ENCODE measurements around the gene B4GALT2. TPM values are rescaled to one million over a fixed set of nuclear protein-coding genes. Genes with fewer than 3 reads are reported as not detected.

The B4GALT2 gene
- total and polyA plus RNA-seq, 2 of the 8 experiments (the other 6 are each of a cell fraction or from before 2014, with no cell fraction given): 56.5 to 121 TPM

DNA sequence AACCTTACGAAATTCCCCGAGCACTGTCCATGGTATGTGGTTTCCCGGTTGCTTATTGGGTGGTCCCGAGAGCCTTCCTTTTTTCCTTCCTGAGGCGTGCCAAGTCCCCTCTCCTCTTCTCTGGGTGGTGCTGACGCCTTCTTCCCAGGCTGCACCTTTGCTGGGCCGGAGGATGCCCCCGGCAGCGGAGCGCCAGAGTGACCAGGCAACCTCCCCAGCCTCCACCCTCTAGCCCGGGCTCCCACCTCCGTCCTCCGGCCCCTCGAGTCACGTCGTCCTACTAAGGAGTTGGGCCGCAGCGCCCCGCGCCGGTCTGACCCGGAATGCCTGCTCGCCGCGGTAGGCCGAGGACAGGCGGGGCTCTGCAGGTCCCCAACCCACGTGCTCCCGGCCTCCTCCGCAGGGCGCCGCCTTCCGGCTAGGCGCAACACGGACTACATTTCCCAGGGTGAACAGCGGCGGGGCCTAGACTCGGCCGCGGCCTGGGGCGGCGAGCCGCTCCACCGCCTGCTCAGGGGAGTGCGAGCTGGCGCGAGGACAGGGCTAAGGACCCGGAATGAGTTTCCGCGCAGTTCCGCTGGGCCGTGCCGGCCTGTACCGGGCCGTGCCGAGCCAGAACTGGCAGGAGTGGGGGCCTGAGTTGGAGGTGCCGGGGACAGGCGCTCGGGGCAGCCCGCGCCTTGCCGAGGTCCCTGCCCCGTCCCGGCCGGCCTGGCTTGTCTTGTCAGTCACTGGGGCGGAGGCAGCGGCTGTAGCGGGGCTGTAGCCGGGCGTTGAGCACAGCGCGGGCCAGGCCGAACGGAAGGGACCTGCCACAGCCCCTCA is 32.6 kb upstream of the B4GALT2 start, which contains the start of gene IPO13:
TSS of gene IPO13 (plus strand) at position 715 of the 825 bp plus-strand sequence. CDS start 651 bp downstream, outside the sequence.
- peaks cover 0 to 4% of the 10 kb centered on the region in 2 experiments for H4K20me1 ChIP-seq (replicated peaks in 1 of 2; ENCODE audit: control insufficient read depth in 1 of 2, insufficient read depth in 2 of 2, low read length in 2 of 2)
- H2AK5ac ChIP-seq (ENCODE audit: low read depth, low read length): no peak within 1 kb of the TSS
- H2BK12ac ChIP-seq (ENCODE audit: low read depth, low read length): peak within 1 kb of the TSS; percentile 95
- peak within 1 kb of the TSS; percentile 66 to 98 for H3K4me2 ChIP-seq (ENCODE audit: insufficient read depth in 1 of 2, low read depth in 2 of 2, low read length in 2 of 2)
- no peak within 1 kb of the TSS for H2BK120ac ChIP-seq (replicated peaks; ENCODE audit: low read depth, low read length)
- H2BK15ac ChIP-seq (ENCODE audit: low read length): peak within 1 kb of the TSS; percentile 100; the same call in 1 of the 2 replicates
- no peaks in the 10 kb centered on the region; a peak in 1 of 7 replicates for H3K27me3 ChIP-seq (replicated peaks in 1 of 4; ENCODE audit: control insufficient read depth in 3 of 4, extremely low read depth in 1 of 4, insufficient read depth in 3 of 4, low read length in 3 of 4)
- H3K4me1 ChIP-seq (replicated peaks in 1 of 4; ENCODE audit: control insufficient read depth in 3 of 4, insufficient read depth in 4 of 4, low read length in 3 of 4): peaks cover 0 to 17% (median 4%) of the 10 kb centered on the region in 4 experiments; a peak in 5 of 7 replicates
- WGBS, 2 experiments (ENCODE audit: extremely low coverage in 1 of 2, insufficient coverage in 1 of 2, insufficient read length in 1 of 2, insufficient replicate concordance in 2 of 2, low coverage in 1 of 2, low lambda C conversion rate in 2 of 2, missing lambda C conversion rate in 1 of 2): 3% methylated on average over 57 of the region's 74 CpGs; no CpG with 5 or more reads in 1 of the 2 experiments
- peak within 1 kb of the TSS; percentile 99 for H4K91ac ChIP-seq (replicated peaks; ENCODE audit: insufficient read length, low read length)
- H4K8ac ChIP-seq (ENCODE audit: extremely low read depth, insufficient read depth, low read length): peak within 1 kb of the TSS; percentile 100
- H3K23ac ChIP-seq (ENCODE audit: insufficient read length): no peak within 1 kb of the TSS
- POLR2A ChIA-PET (ENCODE audit: partially characterized antibody): interaction anchor here (0.6 to 6.8 kb wide), 15 partner anchors 9 to 293 kb away, joined by 3 to 29 read pairs (median 4); partner anchors contain the start of genes ATP6V0B, CCDC24 and DPH2
- H3K79me1 ChIP-seq (ENCODE audit: low read depth, low read length): peaks cover 3% of the 10 kb centered on the region; the same call in 1 of the 2 replicates
- no peak within 1 kb of the TSS for H2BK20ac ChIP-seq (ENCODE audit: low read length)
- H2AFZ ChIP-seq (ENCODE audit: low read length): peak within 1 kb of the TSS; percentile 61; the same call in 1 of the 2 replicates
- no peaks in the 10 kb centered on the region for H3K79me2 ChIP-seq (ENCODE audit: control insufficient read depth in 1 of 2, insufficient read depth in 2 of 2, low read length in 2 of 2)
- no peaks in the 10 kb centered on the region; a peak in 1 of 8 replicates for H3K36me3 ChIP-seq (ENCODE audit: control insufficient read depth in 2 of 4, insufficient read depth in 4 of 4, low read length in 3 of 4)
- H3K23me2 ChIP-seq (ENCODE audit: low read depth, low read length): peaks cover 3% of the 10 kb centered on the region; the same call in 1 of the 2 replicates
- H2BK5ac ChIP-seq (ENCODE audit: low read depth, low read length): peak within 1 kb of the TSS; percentile 99
- H3K4me3 ChIP-seq (ENCODE audit: extremely low read depth in 1 of 4, insufficient read depth in 2 of 4, low read depth in 3 of 4, low read length in 4 of 4): peak within 1 kb of the TSS; percentile 44 to 90 (median 76)
- FAIRE-seq: no peak
- CTCF ChIA-PET (ENCODE audit: partially characterized antibody): interaction anchor here (0.7 to 10.8 kb wide), 26 partner anchors 9 to 214 kb away, joined by 3 to 151 read pairs (median 4); partner anchors contain the start of genes ARTN and DPH2
- peak within 1 kb of the TSS; percentile 75 to 98 (median 96) for H3K9ac ChIP-seq (replicated peaks in 1 of 4; ENCODE audit: extremely low read depth in 1 of 4, low read depth in 3 of 4, low read length in 3 of 4)
- H3K9me3 ChIP-seq (ENCODE audit: insufficient read depth in 2 of 2, low read depth in 1 of 2, low read length in 1 of 2): no peaks in the 10 kb centered on the region
- peak within 1 kb of the TSS; percentile 99 for H3K56ac ChIP-seq (replicated peaks; ENCODE audit: insufficient read length, low read depth, low read length)
- peak; percentile 93 to 97 for DNase-seq (ENCODE audit: low read depth in 1 of 2, low spot score in 2 of 2)
- peak within 1 kb of the TSS; percentile 97 for H3K18ac ChIP-seq (ENCODE audit: extremely low read depth, low read length)
- peak within 1 kb of the TSS; percentile 100 for H4K5ac ChIP-seq (ENCODE audit: insufficient read length, low read depth, low read length)
- no peak within 1 kb of the TSS for H3K14ac ChIP-seq (ENCODE audit: insufficient read length)
- peak within 1 kb of the TSS; percentile 99 for H3K27ac ChIP-seq (ENCODE audit: low read depth, low read length)
- H3K4ac ChIP-seq (replicated peaks; ENCODE audit: insufficient read length, low read depth, low read length): peak within 1 kb of the TSS; percentile 57
- TF ChIP-seq SIX5 (IDR thresholded peaks at IDR 0.05; ENCODE audit: low read depth, low read length) (peak; percentile 56; the same call in 1 of the 2 replicates), RNF2 (IDR thresholded peaks at IDR 0.05; ENCODE audit: borderline replicate concordance, low read depth, low read length, missing control alignments, poor library complexity, severe bottlenecking) (no peak), ATF2 (IDR thresholded peaks at IDR 0.05; ENCODE audit: low read length) (no peak), SAP30 (IDR thresholded peaks at IDR 0.05; ENCODE audit: insufficient read depth, insufficient replicate concordance, low read length) (peak; percentile 36), NRF1 (IDR thresholded peaks at IDR 0.05; ENCODE audit: low read depth, low read length) (no peak), RFX5 (IDR thresholded peaks at IDR 0.05; ENCODE audit: borderline replicate concordance, low read depth, low read length) (0 out of 2 replicates have a peak, but pooled peaks have one; percentile 3), TCF12 (IDR thresholded peaks at IDR 0.05; ENCODE audit: low read depth, low read length) (no peak), RBBP5 (IDR thresholded peaks at IDR 0.05; ENCODE audit: borderline replicate concordance, low read depth, low read length) (no peak)

Measured in H1 (cell line).